HS-27A (cell line): ENCODE measurements around the gene ZNF771.

Experiments
- DNase-seq: peaks from one replicate; pipeline ENCODE4 v3.0.0-alpha.2; 2012; ENCODE audit warnings: low read depth, missing footprints

ZNF771 gene

GRCh38 chr16:30407102-30407803, at the start of gene ZNF771:
Gene ZNF771, plus strand, starts transcription at chr16:30407606. Its CDS starts 448 bp downstream, at chr16:30408054.
- peak; percentile 73 for DNase-seq

DNA sequence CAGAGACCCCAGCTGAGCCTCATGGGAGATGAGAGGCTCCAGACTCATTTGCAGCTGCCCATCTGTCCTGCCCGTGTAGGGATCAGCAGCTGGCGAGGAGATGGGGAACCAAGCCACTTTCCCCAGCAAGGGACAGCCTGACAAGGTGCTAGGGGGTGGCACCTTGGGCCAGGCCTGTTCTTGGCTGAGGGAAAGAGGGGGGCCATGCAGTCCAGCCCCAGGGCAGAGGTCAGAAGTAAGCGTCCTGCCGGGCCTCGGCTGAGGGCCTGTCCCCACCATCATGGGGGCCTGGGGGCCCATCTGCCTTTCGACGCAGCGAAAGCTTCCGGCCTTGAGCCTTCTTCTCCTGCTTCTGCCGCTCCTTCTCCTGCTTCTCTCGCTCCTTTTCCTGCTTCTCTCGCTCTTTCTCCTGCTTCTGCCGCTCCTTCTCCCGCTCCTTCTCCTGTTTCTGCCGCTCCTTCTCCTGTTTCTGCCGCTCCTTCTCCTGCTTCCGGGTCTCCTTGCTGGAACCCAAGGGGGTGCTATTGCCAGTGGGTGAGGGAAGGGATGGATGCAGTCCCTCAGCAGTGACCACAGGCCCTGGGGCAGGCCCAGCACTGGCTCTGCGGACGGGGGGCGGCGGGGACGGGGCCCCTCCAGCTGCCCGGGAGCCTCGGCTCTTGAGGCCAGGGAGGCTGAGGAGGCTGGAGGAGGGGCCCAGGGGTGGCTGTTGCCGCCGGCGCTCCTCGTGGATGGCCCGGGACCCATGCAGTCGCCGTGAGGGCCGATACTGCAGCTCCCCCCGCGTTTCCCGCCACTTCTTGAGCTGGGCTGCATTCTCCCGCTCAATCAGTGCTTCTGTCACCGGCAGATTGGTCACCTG, 49.5 kb upstream of the ZNF771 start:
- no peak for DNase-seq

DNA sequence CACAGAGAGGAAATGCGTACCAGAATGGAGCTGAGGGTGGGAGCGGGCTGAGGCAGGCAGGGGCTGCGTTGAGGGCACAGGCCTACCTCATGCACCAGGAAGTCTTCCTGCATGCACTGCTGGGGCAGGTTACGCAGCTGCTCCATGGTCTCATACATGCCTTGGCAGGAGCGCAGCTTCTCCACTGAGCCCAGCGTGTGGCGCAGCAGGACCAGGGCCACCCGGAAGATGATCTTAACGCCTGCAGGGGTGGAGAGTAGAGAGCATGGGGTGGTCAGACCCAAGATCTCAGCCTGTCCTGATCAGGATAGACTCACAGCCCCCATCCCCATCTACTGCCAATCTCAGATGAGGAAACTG, 48.8 kb upstream of the ZNF771 start:
- DNase-seq, result no peak

DNA sequence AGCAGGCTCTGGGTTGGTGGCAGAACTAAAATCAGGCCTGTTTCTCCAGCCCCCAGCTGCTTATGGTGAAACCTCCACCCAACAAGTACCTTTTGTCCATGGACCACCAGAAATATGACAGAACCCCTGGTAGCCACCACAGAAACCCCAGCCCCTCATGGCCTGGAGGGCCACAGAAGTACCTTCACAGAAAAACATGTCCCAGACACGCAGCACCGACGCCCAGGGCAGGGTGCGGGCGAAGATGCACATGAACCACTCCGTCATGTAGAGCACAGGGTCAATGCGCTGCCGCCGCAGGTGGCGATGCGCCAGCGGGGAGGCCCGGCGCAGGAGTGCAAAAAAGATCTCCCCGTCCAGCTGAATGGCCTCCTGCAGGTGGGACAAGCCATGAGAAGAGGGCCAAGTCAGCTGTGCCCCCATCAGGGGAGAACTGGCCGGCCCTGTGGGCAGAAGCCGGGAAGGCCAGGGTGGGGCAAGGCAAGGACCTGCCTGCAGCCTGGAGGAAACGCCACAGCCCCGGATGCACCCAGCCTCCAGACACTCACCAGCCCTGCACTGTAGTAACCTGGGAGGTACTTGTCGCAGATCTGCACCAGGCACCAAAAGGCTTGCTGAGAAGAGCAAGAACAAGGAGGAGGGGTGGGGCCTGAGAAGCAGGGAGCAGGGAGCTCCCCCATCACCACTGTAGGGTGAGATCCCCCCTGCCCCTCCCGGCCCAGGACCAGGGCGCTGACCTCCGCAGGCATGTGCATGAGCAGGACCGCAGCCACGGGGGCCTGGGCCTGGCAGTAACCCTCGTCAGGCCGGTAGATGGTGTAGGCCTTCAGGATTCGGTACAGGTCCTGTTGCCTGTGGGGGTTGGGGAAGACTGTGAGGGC, 48.2 kb upstream of the ZNF771 start:
- DNase-seq, result no peak

DNA sequence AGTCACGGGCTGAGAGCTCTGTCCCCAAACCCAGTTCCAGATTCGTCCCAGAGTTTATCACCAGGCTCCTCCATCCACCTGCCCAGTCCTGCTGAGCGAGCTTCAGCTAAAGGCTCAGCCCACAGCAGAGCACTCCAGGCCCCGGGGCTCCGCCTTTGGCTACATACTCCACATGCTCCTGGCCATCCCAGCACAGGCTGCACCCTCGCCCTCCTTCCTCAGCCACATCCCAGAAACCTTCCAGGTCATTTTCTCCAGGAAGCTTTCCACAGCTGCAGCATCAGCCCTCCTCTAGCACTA, 47.6 kb upstream of the ZNF771 start:
- DNase-seq, result no peak

GRCh38 chr16:30361180-30361579, 46.2 kb upstream of the ZNF771 start:
- no peak for DNase-seq

DNA sequence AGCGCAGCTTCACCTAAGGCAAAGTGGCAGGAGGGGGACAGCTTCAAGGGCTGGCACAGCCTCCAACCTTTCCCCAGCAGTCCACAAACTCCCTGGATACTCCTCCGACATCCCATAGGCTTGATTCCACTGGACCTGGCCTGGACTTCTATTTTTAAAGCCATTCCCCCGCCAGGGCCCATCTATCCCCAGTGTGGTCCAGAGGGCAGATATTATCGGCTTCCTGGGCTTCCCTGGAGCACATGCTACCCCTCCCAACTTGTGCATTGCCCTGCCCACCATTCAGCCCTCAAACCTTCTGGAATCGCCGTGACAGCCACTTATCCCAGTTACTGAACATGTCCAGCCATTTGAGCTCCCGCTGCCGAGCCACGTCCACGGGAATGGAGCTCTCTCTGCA, 42.2 kb upstream of the ZNF771 start:
- no peak for DNase-seq

DNA sequence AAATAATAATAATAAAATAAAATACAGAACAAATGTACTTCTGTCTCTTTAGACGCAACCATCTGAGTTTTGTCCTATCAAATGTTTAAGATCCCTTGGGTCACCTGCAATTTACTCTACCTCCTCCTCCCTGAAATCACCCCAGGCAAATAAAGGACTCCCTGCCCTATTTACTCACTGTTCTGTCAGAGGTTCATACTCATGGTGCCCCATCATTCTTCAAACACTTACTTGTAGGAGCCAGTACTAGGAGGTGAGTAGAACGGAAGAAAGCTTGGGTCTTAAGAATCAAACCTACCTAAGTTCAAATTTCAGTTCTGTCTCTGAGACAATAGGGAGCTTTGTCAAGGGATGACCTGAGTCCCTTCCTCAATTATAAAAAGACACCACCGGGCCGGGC, 40.9 kb upstream of the ZNF771 start:
- no peak for DNase-seq

- no peak for DNase-seq
These were observed 39.9 kb upstream of the ZNF771 start for GRCh38 chr16:30367349-30368009.

DNA sequence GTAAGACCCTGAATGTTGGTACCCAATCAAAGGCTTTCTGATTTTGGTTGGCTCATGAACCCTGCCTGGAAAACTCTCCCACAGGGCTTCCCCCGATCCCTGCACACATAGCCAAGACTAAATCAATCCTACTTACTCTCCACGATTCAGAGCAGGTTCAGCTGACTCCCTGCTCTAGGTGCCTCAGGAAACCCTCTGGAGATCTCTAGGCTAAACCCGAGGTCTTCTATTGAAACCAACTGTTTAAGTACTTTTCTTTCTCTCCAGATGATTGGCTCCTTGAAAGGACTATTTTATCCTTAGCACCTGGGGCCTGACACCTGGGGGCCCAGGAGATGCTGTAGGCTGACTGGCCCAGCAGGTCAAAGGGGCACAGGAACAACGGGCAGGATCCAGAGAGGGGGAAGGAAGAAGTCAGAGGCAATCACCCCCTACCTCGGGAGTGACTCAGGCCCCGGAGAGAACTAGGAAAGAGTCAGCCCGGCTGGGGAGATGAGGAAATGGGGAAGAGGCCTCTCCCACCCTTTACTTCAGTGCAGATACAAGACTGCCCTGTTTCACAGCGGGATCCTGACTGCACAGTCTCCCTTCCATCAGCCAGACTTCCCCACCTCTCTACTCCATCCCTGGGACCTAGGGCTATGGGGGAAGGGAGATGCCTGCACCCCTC, 39.1 kb upstream of the ZNF771 start:
- no peak for DNase-seq

DNA sequence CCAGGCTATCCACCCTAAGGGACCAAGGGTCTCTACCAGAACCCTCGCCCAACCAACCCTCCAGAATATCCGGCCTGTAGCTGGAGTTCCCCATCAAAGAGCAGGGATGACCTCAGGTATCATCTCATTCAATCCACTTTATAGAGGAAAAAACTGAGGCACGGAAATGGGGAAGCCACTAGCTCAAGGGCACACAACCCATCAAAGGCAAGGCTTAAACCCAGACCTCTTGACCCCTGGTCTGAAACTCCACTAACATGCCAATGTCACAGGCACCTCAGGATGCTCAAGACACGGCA, 38.7 kb upstream of the ZNF771 start:
- no peak for DNase-seq

GRCh38 chr16:30369091-30369937, 38.1 kb upstream of the ZNF771 start:
- DNase-seq, result no peak

DNA sequence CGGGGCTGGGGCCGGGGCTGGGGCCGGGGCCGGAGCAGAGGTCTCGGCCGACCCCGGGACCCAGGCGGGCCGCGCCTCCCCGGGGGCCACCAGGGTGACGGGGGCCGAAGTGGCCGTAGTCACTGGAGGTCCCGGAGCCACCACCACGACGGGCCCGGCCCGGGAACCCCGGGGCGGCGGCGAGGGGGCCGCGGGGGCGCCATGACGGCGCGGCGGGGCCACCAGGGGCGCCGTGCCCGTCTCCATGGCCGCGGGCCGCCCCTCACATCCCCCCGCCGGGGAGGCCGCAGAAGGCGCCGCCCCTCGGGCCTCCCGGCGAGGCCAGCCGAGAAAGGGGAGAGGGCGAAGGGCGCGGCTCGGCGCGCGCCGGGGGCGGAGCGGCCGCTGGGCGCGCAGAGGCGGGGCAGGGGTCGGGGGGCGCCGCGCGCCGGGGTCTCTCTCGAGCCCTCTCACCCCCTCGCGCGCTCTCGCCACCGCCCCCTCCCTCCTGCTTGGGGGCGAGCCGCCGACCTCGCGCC, 37.4 kb upstream of the ZNF771 start:
- DNase-seq, result no peak

DNA sequence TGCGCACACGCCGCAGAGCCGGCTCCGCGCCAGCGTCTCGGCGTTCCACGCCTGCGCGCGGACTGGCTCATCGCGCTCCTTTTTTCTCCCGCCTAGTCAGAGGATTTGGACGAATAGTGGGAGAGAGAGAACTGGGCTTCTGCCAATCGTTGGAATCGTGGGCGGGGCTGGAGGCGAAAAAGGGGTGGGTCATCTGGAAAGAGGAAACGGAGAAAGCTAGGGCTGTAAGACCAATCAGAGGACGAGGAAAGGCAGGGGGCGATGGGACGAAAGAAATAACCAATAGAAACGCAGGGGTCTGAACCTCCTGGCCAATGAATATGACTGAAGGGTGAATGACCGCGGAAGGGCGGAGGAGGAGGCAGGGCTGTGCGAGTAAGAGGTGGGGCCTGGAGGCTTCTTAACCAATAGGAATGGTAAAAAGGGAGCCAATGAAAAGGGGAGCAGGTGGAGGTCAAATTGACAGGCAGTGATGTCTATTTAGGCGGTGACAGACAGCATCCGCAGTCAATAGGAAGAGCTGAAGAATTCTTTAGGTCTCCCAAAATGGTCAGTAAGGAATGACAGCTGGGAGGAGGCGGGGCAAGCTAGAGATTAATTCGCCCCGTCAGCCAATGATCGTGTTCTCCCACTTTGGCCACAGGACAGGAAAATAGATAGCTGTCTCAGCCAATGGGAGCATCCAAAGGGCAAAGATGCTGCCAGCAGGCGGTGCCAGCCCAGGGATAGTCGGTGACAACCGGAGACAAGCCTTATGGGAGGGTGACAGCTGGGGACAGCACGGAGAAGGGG, 36.8 kb upstream of the ZNF771 start, which contains the start of gene TBC1D10B:
TBC1D10B (minus strand) TSS at position 39 of the 792 bp plus-strand sequence. CDS start 311 bp downstream, outside the sequence.
- DNase-seq, result peak; percentile 99

DNA sequence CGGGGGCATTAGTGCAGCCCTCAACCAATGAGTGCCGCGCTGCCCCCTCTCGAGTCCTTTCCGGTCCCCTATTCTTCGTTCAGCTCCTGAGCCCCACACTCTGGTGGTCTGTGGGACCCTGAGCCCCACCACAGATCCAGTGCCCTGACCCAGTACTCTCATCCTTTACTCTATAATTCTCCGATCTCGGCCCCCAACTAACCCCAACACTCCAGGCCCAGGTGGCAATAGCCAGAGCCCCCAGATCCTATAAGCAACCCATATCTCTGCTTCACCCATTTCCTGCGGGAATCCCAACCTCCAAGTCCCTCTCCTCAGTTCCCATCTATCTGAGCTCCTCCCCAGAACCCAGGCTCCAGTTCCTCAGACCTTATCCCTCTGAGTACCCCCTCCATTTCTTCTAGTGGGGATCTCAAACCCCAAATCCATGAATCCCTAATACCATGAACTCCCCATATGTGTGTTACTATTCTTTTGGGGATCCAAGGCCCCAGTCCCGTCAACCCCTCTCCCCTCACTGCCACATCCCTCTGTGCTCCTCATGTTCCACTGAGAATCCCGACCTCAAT, 36.1 kb upstream of the ZNF771 start:
- no peak for DNase-seq

DNA sequence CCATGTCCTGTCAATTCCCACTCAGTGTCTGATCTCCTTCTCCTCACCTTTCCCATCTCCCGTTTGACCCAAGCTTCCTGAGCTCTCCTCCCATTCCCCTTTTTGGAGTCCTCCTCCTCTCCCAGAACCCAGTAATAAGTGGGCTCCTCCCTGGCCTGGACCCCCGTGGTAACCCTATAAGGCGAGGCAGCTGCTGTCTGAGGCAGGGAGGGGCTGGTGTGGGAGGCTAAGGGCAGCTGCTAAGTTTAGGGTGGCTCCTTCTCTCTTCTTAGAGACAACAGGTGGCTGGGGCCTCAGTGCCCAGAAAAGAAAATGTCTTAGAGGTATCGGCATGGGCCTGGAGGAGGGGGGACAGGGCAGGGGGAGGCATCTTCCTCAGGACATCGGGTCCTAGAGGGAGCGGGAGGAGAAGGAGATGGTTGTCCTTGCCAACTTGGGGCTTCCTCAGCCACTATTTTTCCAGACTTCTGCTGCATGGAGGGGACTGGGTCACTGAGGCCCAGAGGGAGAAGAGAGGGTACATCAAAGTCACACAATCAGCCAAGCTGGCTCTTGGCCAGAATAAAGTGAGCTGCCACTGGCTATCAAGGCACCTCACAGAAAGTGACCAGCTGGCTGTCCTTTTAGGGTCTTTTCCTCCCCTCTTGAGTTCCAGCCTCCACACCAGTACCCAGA, 35.2 kb upstream of the ZNF771 start:
- no peak for DNase-seq

GRCh38 chr16:30372725-30373124, 34.7 kb upstream of the ZNF771 start:
- no peak for DNase-seq

- DNase-seq, result no peak
These were observed 32.9 kb upstream of the ZNF771 start, which contains the start of gene MYL11 for GRCh38 chr16:30374538-30374937. Gene MYL11, plus strand, starts transcription at chr16:30374802. Its CDS starts 56 bp downstream, at chr16:30374858.

GRCh38 chr16:30375864-30376263, 31.5 kb upstream of the ZNF771 start:
- no peak for DNase-seq
